DMS153 (cell line): ENCODE data around the gene MYDGF.
"Not testable (repeated sequence)": the region's sequence is repeated elsewhere in the genome, so short reads cannot be mapped to it uniquely, and the experiment has no call there.

Experiments used
- DNase-seq: peaks from one replicate; lab custom pipeline; 2025; lab: John Stamatoyannopoulos, UW

MYDGF gene

DNA sequence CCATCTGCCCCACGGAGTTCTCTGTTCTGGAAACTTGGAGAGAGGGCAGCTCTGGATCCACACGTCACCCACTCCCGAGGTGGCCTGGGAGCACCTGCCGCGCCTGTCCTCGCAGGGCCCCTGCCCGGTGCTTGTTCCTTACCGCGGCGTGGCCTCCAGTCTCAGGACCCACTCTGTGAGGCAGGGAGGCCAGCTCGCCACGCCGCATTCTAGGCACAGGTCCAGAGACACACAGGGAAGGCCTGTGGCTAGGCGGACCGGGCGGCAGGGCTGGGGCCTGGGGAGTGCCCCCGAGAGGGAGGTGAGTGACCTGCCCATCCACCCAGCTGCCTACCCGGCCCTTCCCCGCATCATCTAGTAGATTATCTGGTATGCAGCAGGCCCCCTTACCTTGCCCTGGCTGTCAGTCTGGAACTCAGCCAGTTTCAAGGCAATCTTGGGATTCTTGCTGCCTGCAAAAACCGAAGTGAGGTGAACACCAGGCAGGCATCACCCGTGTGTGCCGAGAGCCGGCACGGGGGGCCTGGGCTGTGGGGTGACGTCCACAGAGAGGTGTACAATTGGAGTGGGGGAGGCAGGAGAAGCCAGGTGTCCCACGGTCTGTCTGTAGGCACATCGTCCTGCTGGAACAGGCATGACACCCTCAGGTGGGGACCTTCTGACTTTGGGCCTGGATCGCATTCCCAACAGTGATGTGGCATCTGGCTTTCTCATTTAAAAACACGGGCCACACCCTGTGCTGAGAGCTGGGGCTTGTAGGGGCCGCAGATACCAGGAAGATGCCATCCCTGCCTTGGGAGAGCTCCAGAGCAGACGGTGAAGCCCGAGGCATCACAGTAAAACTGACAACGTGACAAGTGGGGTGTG is 29.9 kb upstream of the MYDGF start:
- no peak for DNase-seq

DNA sequence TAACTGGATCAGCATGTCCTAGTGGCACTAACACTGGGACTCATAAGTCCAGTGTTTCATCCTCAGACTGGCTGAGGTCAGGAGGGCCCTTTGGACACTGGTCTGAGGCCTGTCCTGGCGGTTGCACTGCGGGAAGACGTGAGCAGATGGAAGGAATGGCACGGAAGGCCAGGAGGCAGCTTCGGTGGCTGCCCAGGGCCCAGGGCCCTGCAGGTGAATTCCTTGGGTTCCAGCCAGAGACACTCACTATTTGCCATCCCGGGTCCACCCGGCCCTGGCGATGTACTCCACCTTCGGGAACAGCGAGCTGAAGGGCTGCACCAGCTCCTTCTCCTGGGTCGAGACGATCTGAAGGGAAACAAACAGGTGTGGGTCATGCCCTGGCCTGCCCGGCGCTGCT is 27.2 kb upstream of the MYDGF start:
- no peak for DNase-seq

DNA sequence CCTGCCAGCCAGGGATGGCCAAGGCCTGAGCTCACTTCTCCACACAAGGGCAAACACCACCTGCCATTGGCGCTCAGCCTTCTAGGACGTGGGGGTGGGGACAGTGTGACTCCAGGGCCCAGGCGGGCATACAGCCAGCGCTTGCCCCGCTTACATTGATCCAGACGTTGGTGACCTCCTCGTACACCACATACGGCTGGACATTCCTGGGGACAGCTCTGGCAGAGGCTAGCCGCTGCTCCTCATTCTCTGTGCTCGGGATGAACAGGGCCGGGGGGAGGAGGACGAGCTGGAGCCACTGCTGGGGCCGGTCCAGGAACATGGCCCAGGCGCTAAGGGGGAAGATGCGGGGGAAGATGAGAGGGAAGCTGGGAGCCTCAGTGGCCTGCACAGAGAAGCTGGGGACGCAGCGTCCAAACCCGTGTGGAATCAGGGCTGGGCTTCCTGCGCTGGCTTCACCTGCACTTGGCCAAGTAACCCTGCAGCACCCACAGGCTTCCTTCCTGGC is 25.1 kb upstream of the MYDGF start:
- no peak for DNase-seq

DNA sequence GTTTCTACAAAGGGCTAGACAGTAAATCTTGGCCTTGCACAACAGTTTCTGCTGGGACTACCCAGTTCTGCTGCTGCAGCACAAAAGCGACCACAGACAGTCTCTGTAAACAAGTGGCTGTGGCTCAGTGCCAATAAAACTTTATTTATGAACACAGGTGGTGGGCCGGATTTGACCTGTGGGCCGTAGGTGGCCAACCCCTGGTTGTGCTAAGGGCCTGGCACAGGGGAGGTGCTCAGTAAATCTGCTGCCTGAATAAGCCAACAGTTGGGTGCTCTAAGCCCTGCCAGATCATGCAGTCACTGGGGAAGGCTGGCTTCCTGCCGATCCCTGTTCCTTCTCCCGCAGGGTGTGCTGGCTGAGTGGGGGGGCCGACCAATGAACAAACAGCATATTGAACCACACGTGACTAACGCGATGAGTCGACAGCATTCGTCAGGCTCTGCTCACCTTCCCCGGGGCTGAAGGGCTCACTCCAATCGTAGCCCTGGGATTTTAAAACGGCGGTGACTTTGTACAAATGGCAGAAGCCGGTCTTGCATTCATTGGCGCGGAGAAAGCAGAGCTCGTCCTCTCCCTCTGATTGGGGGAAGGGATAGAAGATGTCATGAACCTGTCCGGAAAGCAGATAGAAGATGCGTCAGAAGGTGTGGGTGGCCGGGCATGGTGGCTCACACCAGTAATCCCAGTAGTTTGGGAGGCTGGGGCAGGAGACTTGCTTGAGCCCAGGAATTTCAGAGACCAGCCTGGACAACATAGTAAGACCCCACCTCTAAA is 24.3 kb upstream of the MYDGF start:
- DNase-seq: no peak

DNA sequence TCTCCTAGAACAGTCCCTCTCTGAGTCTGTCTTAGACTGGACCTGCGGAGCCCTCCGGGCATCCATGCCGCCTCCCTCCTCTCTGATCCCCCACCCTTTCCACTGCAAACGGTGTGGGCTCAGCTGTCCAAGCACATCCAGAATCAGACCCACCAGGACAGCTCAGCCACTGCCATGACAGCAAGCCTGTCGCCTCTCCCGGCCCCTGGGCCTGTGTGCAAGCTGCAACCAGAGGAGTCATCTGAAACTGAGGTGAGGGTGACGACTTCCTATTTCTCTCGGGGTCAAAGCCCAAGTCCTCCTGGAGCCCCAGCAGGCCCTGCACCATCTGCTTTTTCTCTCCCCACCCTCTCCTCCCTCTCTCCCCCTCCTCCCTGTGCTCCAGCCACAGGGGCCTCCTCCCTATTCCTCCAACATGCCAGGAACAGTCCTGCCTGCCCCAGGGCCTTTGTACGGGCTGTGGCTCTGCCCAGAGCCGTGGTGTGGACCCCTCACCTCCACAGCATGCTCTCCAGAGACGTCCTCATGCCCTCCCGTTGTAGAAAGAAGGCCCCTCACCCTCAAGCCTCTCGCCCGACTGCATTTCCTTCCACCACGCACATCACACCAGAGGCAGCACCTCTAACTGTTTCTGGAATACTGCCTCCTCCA is 23.5 kb upstream of the MYDGF start:
- DNase-seq: no peak

DNA sequence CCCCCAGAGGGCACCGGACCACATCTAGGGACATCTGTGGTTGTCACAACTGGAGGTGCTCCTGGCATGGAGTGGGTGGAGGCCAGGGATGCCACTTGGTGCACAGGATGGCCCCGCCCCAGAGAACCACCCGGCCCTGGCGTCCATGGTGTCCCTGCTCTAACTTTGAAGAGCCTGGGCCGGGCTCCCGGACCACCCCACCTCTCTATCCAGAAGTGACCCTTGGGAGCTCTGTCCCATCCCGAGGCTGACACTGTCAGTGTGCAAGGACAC is 22.9 kb upstream of the MYDGF start:
- DNase-seq: no peak

DNA sequence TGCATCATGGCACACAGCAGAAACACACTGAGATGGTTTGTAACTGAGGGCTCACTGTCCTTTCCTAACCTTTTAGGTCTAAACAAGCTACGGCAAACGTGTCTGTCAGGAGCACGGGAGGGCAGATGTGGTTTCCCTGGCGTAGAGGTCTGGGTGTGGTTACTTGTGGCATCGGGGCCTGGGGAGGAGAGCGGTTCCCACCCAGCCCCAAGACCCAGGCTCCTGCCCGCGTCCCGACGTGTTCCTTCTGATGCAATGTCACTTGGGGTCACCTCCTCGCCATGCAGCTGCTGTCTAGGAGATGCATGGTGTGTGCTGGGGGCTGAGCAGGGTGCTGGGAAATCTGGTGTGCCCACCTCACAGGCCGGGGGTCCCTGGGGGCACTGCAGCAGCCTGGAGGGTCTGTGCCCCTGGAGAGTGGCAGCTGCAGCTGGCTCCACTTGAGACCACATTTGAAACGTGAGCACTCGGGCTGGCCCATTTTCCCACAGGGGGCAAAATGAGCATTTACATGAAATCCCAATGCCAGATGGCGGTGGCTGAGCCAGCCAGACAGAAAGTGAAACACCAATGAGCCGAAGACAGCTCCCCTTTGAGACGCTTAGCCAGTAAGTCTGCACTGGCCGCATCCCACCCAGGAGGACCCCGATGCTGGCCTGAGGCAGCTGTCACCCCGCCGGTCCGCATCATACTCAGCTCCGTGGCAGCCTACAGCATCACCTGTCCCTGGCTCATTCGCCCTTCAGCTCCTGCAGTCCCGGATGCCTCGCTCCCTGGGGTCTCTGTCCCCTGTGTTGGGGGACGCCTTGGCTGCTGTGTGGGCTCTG is 22.3 kb upstream of the MYDGF start:
- DNase-seq: no peak

DNA sequence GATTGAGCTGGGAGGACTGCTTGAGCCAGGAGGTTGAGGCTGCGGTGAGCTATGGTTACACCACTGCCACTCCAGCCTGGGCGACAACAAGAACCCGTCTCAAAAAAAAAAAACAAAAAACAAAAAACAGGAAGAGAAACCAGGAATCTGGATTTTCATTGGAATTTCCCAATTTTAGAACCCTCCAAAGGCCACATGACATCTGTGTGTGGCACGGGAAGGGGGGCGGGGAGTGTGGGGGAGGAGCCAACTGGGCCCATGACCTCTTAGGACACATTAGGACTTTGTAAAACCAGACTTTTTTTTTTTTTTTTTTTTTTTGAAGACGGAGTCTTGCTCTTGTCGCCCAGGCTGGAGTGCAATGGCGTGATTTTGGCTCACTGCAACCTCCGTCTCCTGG is 21.2 kb upstream of the MYDGF start:
- DNase-seq: no peak

DNA sequence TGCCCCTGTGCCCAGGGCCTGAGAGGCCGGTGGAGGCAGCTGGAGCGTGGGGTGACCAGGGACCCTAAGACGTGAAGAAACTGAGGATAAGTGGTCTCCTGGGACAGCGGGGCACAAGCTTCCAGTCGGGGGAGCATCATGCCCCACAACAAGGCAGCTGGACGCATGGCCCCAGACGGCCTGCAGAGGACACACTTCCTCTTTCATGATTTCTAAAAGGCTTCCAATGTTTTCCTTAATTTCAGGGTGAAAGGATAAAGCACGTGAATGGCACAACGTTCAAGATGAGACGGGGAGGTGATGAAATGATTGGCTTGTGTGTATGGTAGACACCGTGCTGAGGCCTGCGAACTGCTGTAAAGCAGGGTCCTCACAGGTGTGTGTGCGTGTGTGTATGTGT is 20.2 kb upstream of the MYDGF start:
- DNase-seq: no peak

DNA sequence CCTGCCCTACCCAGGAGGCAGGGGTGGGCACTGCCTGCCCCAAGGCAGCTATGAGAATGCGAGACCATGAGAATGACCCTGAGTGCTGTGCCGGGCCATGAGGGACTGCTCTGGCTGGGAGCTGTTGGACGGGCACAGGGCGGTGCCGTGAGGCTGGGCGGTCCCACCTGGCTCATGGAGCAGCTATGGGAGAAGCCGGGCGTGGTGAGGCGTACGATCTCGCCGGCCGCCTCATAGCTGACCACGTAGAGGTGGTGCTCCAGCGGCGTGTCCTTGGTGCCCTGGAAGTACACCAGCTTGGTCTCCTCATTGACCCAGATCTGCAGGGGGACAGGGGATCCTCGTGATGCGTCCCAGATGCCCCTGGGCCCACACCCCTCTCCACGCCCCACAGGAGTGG is 19.3 kb upstream of the MYDGF start:
- no peak for DNase-seq

DNA sequence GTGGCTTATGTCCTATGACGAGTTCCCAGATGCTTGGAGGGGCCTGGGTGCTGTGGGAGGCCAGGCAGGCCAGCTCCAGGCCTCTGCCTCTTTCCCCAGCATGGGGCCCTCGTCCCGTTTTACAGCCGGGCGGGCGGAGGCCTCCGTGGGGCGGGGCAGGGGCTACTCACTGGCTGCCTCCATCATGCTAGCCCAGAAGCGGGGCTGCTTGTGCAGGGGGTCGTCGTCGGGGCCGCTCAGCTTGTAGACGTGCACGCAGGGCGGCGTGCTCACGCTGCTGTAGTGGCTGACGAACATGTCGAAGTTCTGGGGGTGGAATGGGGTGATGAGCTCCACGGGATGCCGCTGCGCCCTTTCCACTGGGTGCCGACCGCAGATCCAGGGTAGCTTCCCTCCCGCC is 18.4 kb upstream of the MYDGF start:
- DNase-seq: no peak

DNA sequence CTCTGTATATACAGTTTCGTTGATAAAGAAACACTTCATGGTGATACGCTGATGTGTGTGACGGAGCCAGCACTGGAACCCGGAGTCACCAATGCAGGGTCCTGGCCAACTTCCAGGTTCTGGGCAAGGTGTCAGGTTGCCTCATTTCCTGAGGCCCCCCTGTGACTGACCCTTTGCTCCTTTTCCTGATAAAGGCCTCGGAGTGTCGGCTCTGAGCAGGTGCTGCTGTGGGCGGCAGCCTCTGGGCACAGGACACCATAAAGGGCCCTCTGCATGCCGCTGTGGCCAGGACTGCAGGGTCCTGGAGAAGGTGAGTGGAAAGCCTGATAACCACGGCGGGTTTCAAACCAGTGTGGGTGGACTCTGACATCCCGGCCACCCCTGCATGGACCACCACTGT is 17.3 kb upstream of the MYDGF start:
- no peak for DNase-seq

DNA sequence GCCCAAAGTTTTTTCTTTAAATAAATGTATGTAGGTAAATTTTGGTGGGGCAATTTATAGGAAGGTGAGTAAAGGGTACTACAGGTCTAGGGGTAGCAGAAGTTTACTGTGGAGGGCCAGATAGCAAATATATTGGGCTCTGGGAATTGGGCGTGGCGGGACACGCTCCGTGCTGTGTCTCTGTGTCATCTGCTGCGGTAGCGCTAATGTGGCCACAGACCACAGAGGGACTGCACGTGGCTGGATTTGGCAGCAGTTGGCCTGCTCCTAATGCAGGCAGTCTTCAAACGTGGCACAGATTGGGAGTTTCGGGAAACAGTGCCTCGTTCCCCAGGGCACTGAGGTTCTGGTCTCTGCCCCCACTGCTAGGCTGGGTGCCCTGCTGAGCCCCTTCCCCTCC is 16.6 kb upstream of the MYDGF start:
- no peak for DNase-seq

DNA sequence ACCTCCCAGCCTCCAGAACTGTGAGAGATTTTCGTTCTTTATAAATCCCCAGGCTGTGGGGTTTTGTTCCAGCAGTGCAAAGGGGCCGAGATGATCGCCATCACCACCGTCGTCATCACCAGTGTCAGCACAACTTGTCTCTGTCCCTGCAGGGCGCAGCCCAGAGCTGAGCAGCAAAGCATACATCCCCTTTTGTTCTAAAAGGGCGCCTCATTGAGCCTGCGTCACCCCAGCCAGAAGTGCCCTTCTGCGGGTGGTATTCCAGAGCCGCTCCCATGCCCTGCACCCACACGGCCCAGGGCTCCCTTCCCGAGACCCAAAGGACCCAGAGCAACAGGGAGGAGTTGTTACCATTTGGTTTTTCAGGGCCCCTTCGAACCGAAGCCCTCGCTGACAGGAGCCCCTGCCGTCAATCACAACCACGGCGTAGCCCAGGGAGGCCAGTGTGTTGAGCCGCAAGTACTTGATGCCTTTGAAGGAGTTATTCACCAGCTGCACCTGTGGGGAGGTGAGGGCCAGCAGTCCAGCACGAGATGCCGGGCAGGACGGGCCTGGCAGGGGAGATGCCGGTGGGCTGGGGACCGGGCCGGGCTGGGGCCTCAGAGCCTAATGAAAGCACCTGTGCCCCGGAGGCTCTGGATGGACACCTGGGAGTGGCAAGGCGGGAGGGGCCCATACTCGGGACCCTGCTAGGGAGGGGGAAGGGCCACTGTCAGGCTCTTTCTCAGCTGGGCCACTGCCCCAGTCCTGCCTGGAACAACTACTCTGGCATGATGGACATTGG is 14.4 kb upstream of the MYDGF start:
- DNase-seq: no peak

DNA sequence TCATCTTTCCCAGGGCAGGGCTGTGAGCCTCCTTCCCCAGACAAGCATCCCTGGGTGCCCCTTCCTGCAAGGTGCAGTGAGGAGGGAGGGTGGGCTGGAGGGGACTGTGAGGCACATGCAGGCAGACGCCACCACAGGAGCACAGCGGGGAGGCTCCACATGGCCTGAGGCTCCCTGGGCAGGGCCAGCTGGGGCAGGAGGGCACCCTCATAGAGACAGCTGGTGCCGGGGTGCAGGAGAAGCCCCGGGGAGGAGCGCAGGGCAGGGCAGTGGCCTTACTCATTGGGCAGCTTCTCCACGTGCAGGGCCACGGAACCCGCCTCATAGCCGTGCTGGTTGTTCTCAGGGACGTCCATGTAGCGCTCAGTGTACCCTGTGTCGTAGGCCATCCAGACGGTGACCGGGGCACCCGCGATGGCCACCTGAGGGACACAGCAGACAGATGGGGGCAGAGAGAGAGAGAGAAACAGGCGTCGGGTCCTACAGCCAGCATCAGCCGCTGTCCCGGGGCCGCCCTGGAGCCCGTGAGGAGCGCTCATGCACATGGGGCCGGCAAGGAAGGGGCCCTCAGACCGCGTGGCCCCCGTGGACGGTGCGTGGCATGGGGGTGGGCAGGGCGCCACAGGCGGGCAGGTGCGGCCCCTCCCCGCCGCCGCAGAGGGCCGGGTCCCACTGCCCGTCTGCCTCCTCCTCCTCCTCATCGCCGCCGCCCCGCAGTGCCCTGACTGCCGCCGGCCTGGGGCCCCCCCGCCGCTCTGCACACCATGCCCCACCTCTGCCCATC is 12.5 kb upstream of the MYDGF start:
- DNase-seq: no peak

DNA sequence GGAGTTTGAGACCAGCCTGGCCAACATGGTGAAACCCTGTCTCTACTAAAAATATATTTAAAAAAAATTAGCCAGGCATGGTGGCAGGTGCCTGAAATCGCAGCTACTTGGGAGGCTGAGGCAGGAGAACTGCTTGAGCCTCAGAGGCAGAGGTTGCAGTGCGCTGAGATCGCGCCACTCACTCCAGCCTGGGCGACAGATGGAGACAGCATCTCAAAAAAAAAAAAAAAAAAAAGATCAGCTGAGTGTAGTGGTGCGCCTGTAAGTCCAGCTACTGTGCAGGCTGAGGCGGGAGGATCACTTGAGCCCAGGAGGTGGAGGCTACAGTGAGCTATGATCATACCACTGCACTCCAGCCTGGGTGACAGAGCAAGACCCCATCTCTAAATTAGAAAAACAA is 9.9 kb upstream of the MYDGF start:
- not testable (repeated sequence) for DNase-seq

DNA sequence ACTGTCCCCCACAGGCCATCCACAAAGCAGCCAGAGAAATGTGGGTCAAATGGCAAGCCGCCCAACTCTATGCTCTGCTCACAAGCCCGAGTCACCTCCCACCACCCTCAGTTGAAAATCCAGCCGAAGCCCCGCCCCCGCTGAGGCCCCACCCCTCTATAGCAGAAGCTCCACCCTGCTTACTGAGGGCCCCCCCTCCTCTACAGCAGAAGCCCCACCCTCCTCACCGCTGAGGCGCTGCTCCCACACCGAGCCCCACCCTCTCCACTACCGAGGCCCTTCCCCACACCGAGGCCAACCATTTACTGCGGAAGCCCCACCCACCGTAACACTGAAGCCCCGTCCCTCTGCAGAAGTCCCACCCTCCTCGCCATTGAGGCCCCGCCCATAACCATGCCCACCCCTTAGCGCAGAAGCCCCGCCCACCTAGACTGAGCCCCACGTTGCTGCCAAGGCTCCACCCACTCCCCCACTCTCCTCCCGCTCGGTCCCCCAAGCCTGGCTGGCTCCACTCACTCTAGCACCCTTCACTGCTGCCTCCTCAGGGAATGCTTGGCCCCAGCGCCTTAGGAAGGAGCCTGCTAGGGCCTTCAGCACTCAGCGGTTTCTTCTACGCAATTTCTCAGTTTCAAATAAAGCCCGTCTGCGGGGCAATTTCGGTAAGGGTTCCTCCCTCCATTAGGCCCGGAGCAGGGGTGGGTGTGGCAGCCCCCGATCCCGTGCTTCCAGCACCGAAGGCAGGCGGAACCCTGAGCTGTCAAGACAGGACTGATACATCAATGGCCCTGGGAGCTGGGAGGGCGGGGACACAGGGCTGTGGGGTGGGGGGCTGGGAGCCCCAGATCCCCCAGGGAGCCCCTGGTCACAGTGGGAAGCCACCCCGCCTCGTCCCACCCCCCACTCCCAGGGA is 9.0 kb upstream of the MYDGF start:
- no peak for DNase-seq

DNA sequence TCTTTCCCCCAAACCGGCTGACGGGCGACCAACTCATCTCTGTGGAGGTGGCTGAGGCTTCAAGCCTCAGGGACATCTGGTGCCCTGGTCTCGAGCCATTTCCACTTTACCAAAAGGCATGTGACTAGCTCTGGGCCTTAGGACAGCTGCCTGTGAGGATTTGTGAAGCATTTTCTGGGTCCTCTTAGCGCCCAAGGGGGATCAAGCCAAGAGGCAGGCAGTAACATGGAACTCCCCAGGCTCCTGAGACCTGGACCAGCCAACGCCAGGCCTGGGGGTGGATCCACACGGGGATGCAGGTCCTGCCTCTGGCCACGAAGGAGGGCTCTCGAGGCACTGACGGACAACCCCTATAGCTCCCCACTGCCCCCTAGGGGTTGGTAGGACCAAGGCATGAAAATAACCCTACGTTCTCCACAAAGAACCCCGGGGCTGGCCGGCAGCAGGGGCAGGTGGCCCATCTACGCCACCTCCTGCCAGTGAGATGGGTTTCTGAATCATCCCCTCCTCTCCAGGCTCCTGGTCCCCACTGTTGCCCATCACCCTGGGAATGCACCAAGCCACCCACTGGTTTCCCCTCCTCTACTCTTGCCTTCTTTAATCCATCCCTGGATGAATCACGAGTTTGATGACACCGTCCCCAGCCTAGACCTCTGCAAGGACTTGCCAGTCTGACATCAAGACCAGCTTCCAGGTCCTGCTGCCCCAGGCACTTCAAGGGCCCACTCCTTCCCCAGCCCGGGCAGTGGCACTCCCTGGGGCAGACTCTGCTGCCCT is 7.0 kb upstream of the MYDGF start:
- no peak for DNase-seq

DNA sequence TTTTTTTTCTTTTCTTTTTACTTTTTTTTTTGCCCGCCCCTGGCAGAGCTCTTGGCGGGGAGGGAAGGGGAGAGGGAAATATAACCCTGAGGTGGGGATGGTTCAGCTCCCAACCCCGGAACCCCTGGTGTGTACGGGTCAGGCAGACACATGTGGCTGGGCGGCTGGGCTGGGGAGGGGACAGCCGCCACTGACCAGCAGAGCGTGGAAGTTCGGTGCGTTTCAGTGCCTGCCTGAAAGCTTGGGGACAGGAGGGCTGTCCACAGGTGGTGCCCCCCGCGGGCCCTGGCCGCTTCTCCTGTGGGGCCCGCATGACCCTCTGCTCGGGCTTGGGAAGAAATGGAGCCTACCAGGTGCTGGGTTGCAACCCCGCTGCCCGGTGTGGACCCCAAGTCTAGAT is 5.2 kb upstream of the MYDGF start:
- DNase-seq: no peak
